Measurements from ENCODE around the gene EEF1G. TPM values are rescaled to one million over a fixed set of nuclear protein-coding genes. Genes with fewer than 3 reads are reported as not detected.

The EEF1G gene
- total and polyA plus RNA-seq, 9 of the 15 experiments (the other 6 are each of a cell fraction or from before 2014, with no cell fraction given) = 985 to 2,349 (median 2,035) TPM

DNA sequence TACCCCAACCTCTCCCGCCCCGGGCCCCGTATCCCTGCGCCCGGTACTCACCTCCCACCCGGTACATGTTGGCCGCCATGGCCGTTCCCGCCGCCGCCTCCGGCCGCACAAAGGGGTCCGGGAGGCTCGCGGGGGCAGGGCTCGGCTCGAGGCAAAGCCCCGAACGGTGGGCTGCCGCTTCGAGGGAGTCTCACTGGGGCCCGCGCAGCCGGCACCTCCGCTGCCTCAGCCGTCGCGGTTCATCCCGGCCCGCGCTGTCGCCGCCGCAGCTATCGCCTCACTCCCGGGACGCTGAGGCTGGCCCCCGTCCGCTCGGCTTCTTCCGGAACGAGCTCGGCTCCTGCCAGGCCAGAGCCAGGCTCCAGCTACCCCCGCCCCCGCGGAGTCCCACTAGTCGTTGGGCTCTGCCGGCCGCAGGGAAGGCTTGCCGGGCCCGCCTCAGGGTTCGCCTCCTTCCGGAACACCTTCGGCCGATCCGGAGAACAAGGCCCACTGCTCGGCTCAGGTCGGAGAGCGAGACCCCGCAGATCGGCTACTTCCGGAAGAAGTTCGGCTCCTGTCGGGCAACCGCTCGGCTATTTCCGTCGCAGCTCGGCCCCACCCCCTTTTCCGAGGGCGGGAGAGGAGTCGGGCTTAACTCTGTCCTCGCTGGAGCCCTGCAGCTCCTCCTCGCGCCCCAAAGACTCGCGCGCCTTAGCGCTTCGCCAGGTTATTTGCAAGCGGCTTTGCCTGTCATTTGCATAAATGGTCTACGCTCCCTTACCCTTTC, 27.9 kb upstream of the EEF1G start, which contains the start of gene MTA2 (continued):
- TF ChIP-seq ZNF316 (IDR thresholded peaks at IDR 0.05) = no peak
- TF ChIP-seq, protein P1, sequence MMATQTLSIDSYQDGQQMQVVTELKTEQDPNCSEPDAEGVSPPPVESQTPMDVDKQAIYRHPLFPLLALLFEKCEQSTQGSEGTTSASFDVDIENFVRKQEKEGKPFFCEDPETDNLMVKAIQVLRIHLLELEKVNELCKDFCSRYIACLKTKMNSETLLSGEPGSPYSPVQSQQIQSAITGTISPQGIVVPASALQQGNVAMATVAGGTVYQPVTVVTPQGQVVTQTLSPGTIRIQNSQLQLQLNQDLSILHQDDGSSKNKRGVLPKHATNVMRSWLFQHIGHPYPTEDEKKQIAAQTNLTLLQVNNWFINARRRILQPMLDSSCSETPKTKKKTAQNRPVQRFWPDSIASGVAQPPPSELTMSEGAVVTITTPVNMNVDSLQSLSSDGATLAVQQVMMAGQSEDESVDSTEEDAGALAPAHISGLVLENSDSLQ (IDR thresholded peaks at IDR 0.05) = peak; percentile 70
- TF ChIP-seq, protein P2, sequence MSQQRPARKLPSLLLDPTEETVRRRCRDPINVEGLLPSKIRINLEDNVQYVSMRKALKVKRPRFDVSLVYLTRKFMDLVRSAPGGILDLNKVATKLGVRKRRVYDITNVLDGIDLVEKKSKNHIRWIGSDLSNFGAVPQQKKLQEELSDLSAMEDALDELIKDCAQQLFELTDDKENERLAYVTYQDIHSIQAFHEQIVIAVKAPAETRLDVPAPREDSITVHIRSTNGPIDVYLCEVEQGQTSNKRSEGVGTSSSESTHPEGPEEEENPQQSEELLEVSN (IDR thresholded peaks at IDR 0.05; ENCODE audit: borderline replicate concordance in 1 of 2, extremely low read depth in 1 of 2, insufficient read depth in 1 of 2, insufficient read length in 1 of 2, low read depth in 1 of 2, low read length in 1 of 2, poor library complexity in 1 of 2, severe bottlenecking in 1 of 2) = peak in 1 of 2 experiments; percentile 35
- peak; percentile 57; the same call in 1 of the 2 replicates for TF ChIP-seq RNF2 (IDR thresholded peaks at IDR 0.05)
- TF ChIP-seq, protein P3, sequence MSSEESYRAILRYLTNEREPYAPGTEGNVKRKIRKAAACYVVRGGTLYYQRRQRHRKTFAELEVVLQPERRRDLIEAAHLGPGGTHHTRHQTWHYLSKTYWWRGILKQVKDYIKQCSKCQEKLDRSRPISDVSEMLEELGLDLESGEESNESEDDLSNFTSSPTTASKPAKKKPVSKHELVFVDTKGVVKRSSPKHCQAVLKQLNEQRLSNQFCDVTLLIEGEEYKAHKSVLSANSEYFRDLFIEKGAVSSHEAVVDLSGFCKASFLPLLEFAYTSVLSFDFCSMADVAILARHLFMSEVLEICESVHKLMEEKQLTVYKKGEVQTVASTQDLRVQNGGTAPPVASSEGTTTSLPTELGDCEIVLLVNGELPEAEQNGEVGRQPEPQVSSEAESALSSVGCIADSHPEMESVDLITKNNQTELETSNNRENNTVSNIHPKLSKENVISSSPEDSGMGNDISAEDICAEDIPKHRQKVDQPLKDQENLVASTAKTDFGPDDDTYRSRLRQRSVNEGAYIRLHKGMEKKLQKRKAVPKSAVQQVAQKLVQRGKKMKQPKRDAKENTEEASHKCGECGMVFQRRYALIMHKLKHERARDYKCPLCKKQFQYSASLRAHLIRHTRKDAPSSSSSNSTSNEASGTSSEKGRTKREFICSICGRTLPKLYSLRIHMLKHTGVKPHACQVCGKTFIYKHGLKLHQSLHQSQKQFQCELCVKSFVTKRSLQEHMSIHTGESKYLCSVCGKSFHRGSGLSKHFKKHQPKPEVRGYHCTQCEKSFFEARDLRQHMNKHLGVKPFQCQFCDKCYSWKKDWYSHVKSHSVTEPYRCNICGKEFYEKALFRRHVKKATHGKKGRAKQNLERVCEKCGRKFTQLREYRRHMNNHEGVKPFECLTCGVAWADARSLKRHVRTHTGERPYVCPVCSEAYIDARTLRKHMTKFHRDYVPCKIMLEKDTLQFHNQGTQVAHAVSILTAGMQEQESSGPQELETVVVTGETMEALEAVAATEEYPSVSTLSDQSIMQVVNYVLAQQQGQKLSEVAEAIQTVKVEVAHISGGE (CRISPR knock-in tag; IDR thresholded peaks at IDR 0.05) = peak in 1 of 3 experiments; percentile 70; a peak in 2 of 6 replicates
- 0 out of 2 replicates have a peak, but pooled peaks have one; percentile 7 for TF ChIP-seq CREM (IDR thresholded peaks at IDR 0.05; ENCODE audit: low read depth)
- TF ChIP-seq OTX1 (CRISPR knock-in tag; IDR thresholded peaks at IDR 0.05) = no peak
- TF ChIP-seq HNRNPLL (IDR thresholded peaks at IDR 0.05; ENCODE audit: low read depth, low read length, poor library complexity, severe bottlenecking) = peak; percentile 37
- peak; percentile 17; the same call in 1 of the 2 replicates for TF ChIP-seq NR2C2 (CRISPR knock-in tag; IDR thresholded peaks at IDR 0.05)
- peak; percentile 53; the same call in 1 of the 2 replicates for TF ChIP-seq NR2C2 (tag; IDR thresholded peaks at IDR 0.05)
- TF ChIP-seq ZSCAN32 (CRISPR knock-in tag; IDR thresholded peaks at IDR 0.05) = no peak
- TF ChIP-seq DACH1 (IDR thresholded peaks at IDR 0.05; ENCODE audit: partially characterized antibody) = no peak
- no peak for TF ChIP-seq NR4A1 (CRISPR knock-in tag; IDR thresholded peaks at IDR 0.05)
- no peak for TF ChIP-seq NR4A1 (tag; IDR thresholded peaks at IDR 0.05)
- TF ChIP-seq, protein P4, sequence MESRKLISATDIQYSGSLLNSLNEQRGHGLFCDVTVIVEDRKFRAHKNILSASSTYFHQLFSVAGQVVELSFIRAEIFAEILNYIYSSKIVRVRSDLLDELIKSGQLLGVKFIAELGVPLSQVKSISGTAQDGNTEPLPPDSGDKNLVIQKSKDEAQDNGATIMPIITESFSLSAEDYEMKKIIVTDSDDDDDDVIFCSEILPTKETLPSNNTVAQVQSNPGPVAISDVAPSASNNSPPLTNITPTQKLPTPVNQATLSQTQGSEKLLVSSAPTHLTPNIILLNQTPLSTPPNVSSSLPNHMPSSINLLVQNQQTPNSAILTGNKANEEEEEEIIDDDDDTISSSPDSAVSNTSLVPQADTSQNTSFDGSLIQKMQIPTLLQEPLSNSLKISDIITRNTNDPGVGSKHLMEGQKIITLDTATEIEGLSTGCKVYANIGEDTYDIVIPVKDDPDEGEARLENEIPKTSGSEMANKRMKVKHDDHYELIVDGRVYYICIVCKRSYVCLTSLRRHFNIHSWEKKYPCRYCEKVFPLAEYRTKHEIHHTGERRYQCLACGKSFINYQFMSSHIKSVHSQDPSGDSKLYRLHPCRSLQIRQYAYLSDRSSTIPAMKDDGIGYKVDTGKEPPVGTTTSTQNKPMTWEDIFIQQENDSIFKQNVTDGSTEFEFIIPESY (CRISPR knock-in tag; IDR thresholded peaks at IDR 0.05) = no peak
- TF ChIP-seq CTBP1 (IDR thresholded peaks at IDR 0.05; ENCODE audit: borderline replicate concordance) = no peak
- TF ChIP-seq ZKSCAN8 (CRISPR knock-in tag; IDR thresholded peaks at IDR 0.05) = no peak
- no peak for TF ChIP-seq BMI1 (IDR thresholded peaks at IDR 0.05; ENCODE audit: low read length)
- peak; percentile 52 for TF ChIP-seq TAF1 (IDR thresholded peaks at IDR 0.05; ENCODE audit: control insufficient read depth, extremely low read depth, insufficient read depth, low read length, severe bottlenecking)

All from K562 (cell line).